WTC11 (cell line): ENCODE data around the gene CREBRF. TPM values are rescaled to one million over a fixed set of nuclear protein-coding genes. Genes with fewer than 3 reads are reported as not detected.

Source experiments
- ATAC-seq: fragments of 200-7000 bp; cut with Tn5 transposase; 2 replicates; pipeline ENCODE4 v1.10.0; 2021; ENCODE audit warnings: mild to moderate bottlenecking, moderate library complexity
- CTCF ChIA-PET: fragments of 300-600 bp; sonication (Branson Sonifier 250); formaldehyde crosslinking; loops from one replicate; lab custom pipeline; 2021; ENCODE audit warnings: antibody characterized with exemption; lab: Charles Lee
- POLR2A ChIA-PET: fragments of 350-600 bp; sonication (Branson Sonifier 250); formaldehyde crosslinking; loops from one replicate; lab custom pipeline; 2021; ENCODE audit warnings: antibody characterized with exemption; lab: Charles Lee
- DNase-seq: peaks from one replicate; pipeline ENCODE4 v3.0.0; 2021; ENCODE audit warnings: low spot score
- H3K27ac Mint-ChIP-seq: 2 replicates; pipeline ENCODE4 v1.8.0; 2021; ENCODE audit warnings: mixed read lengths
- H3K27me3 Mint-ChIP-seq: 2 replicates; pipeline ENCODE4 v1.8.0; 2021; ENCODE audit warnings: low read depth, mild to moderate bottlenecking, moderate library complexity, mixed read lengths
- H3K36me3 Mint-ChIP-seq: 2 replicates; pipeline ENCODE4 v1.8.0; 2021; ENCODE audit warnings: mixed read lengths
- H3K4me1 Mint-ChIP-seq: 2 replicates; pipeline ENCODE4 v1.8.0; 2022; ENCODE audit warnings: mixed read lengths
- H3K4me3 Mint-ChIP-seq: 2 replicates; pipeline ENCODE4 v1.8.0; 2021; ENCODE audit warnings: mild to moderate bottlenecking, moderate library complexity, mixed read lengths
- H3K9me3 Mint-ChIP-seq: 2 replicates; pipeline ENCODE4 v1.8.0; 2021; ENCODE audit warnings: mixed read lengths
- ATF1 ChIP-seq: sonication (generic); formaldehyde crosslinking; IDR thresholded peaks from 2 replicates; pipeline ENCODE4 v1.8.1; 2023; ENCODE audit warnings: mild to moderate bottlenecking, moderate library complexity, missing genetic modification reagents
- CBFB ChIP-seq: sonication (generic); formaldehyde crosslinking; IDR thresholded peaks from 2 replicates; pipeline ENCODE4 v1.8.1; 2022; ENCODE audit warnings: mild to moderate bottlenecking, low read depth, missing genetic modification reagents
- ELF4 ChIP-seq: sonication (generic); formaldehyde crosslinking; IDR thresholded peaks from 2 replicates; pipeline ENCODE4 v1.8.1; 2022; ENCODE audit warnings: low read depth, mild to moderate bottlenecking, moderate library complexity, missing genetic modification reagents
- FOXP1 ChIP-seq: sonication (generic); formaldehyde crosslinking; IDR thresholded peaks from 2 replicates; pipeline ENCODE4 v1.8.0; 2022; ENCODE audit warnings: missing genetic modification reagents, mild to moderate bottlenecking, moderate library complexity, borderline replicate concordance
- SMAD4 ChIP-seq: sonication (generic); formaldehyde crosslinking; IDR thresholded peaks from 2 replicates; pipeline ENCODE4 v1.8.0; 2022; ENCODE audit warnings: mild to moderate bottlenecking, missing genetic modification reagents
- TCF7 ChIP-seq: sonication (generic); formaldehyde crosslinking; IDR thresholded peaks from 2 replicates; pipeline ENCODE4 v1.8.0; 2022; ENCODE audit warnings: mild to moderate bottlenecking, low read depth, missing genetic modification reagents, moderate library complexity
- TEAD1 ChIP-seq: sonication (generic); formaldehyde crosslinking; IDR thresholded peaks from 2 replicates; pipeline ENCODE4 v1.8.0; 2022; ENCODE audit warnings: mild to moderate bottlenecking, missing genetic modification reagents
- ZNF121 ChIP-seq: sonication (generic); formaldehyde crosslinking; IDR thresholded peaks from 2 replicates; pipeline ENCODE4 v1.8.0; 2023; ENCODE audit warnings: missing genetic modification reagents
- ZNF138 ChIP-seq: sonication (generic); formaldehyde crosslinking; conservative IDR thresholded peaks from 2 replicates; pipeline ENCODE4 v1.8.1; 2022; ENCODE audit warnings: mild to moderate bottlenecking, moderate library complexity, missing genetic modification reagents
- total RNA-seq: library from RNA; stranded (reverse); gene quantifications from 3 replicates; pipeline ENCODE4 v1.2.3, GENCODE V29; 2021
- TF ChIP-seq, protein P1 (sequence below): sonication (generic); formaldehyde crosslinking; IDR thresholded peaks from 2 replicates; pipeline ENCODE4 v1.8.1; 2022; ENCODE audit warnings: mild to moderate bottlenecking, moderate library complexity, missing genetic modification reagents
- TF ChIP-seq, protein P2 (sequence below): fragments of 250-450 bp; sonication (Bioruptor Pico); IDR thresholded peaks from 2 replicates; pipeline ENCODE4 v1.9.0; 2021; ENCODE audit warnings: mild to moderate bottlenecking
- TF ChIP-seq, protein P3 (sequence below): sonication (generic); formaldehyde crosslinking; conservative IDR thresholded peaks from 2 replicates; pipeline ENCODE4 v1.8.1; 2023; ENCODE audit warnings: mild to moderate bottlenecking, low read depth, missing genetic modification reagents, moderate library complexity
- TF ChIP-seq, protein P4 (sequence below): sonication (generic); formaldehyde crosslinking; IDR thresholded peaks from 2 replicates; pipeline ENCODE4 v1.8.1; 2022; ENCODE audit warnings: missing genetic modification reagents, borderline replicate concordance
- TF ChIP-seq, protein P5 (sequence below): fragments of 250-450 bp; sonication (Bioruptor Pico); IDR thresholded peaks from 2 replicates; pipeline ENCODE4 v1.9.0; 2021; ENCODE audit warnings: mild to moderate bottlenecking, borderline replicate concordance
- TF ChIP-seq, protein P6 (sequence below): sonication (generic); formaldehyde crosslinking; IDR thresholded peaks from 2 replicates; pipeline ENCODE4 v1.8.1; 2023; ENCODE audit warnings: mild to moderate bottlenecking, moderate library complexity, missing genetic modification reagents
- TF ChIP-seq, protein P7 (sequence below): sonication (generic); formaldehyde crosslinking; IDR thresholded peaks from 2 replicates; pipeline ENCODE4 v1.8.1; 2023; ENCODE audit warnings: mild to moderate bottlenecking, missing genetic modification reagents
- TF ChIP-seq, protein P8 (sequence below): fragments of 250-450 bp; sonication (Bioruptor Pico); conservative IDR thresholded peaks from 2 replicates; pipeline ENCODE4 v1.9.0; 2021; ENCODE audit warnings: mild to moderate bottlenecking

The CREBRF gene
- total RNA-seq, 1 experiment from 2014 or later = 5.7 TPM

DNA sequence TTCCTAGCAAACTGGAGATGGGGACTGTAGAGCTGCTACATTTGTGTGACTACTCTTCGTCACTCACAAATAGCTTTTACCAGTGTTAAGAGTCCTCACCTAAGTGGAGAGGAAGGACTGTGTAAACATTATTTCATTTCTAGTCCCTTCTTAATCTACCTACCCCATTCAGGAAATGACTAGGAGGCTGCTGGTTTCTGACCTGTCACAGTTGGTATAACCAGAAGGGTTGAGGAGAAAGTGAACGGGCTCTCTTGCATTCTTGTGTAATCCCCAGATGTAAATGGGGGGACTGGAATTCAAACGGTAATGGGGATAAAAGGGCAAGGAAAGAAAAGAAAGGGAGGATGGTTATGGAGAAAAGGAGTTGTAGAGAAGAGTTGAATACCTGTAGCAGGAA is 52.8 kb downstream of the CREBRF start:
- Mint-ChIP-seq H3K9me3 (no peaks in the 10 kb centered on the region), H3K36me3 (no peaks in the 10 kb centered on the region), H3K27me3 (no peaks in the 10 kb centered on the region), H3K4me3 (no peak overlapping the region), H3K27ac (no peak overlapping the region), H3K4me1 (peaks cover 10% of the 10 kb centered on the region)
- ATAC-seq = peak; percentile 60
- CTCF ChIA-PET = interaction anchor here (0.6 to 1.2 kb wide), 3 partner anchors 98 to 185 kb away, joined by 3 to 4 read pairs (median 3); no protein-coding TSS in a partner anchor
- POLR2A ChIA-PET = no interaction called here
- no peak for TF ChIP-seq ATF1
- TF ChIP-seq, protein P1, sequence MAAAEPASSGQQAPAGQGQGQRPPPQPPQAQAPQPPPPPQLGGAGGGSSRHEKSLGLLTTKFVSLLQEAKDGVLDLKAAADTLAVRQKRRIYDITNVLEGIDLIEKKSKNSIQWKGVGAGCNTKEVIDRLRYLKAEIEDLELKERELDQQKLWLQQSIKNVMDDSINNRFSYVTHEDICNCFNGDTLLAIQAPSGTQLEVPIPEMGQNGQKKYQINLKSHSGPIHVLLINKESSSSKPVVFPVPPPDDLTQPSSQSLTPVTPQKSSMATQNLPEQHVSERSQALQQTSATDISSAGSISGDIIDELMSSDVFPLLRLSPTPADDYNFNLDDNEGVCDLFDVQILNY (CRISPR knock-in tag) = no peak
- TF ChIP-seq ELF4 = no peak
- no peak for TF ChIP-seq CBFB (CRISPR knock-in tag)
- TF ChIP-seq, protein P2, sequence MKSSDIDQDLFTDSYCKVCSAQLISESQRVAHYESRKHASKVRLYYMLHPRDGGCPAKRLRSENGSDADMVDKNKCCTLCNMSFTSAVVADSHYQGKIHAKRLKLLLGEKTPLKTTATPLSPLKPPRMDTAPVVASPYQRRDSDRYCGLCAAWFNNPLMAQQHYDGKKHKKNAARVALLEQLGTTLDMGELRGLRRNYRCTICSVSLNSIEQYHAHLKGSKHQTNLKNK = no peak
- no peak for DNase-seq

DNA sequence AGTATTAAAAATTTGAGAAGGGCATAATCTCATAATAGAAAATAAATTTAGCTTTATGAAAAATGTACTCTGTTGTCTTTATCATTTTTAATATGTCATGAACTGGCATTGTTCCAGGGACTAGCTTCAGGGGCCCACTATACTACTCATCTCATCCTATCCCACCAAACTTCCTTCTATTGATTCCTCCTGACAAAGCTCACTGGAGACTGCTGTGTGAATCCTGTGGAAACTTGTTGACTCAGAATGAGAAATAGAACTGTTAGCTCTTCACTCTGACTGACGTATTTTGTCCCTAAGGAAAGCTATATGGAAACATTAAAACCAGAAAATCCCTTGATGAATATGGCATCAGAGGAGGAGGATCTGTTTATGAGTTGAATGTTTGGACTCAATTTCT is 58.4 kb downstream of the CREBRF start:
- no peak for ATAC-seq
- H3K27me3 Mint-ChIP-seq = no peaks in the 10 kb centered on the region
- ChIA-PET POLR2A (no interaction called here), CTCF (interaction anchor here (1.1 kb wide), 1 partner anchor 23 kb away, joined by 3 read pairs; no protein-coding TSS in a partner anchor)
- H3K4me1 Mint-ChIP-seq = peaks cover 3% of the 10 kb centered on the region
- H3K4me3 Mint-ChIP-seq = no peak overlapping the region
- DNase-seq = no peak
- peaks cover 2% of the 10 kb centered on the region for H3K9me3 Mint-ChIP-seq
- no peak overlapping the region for H3K27ac Mint-ChIP-seq
- H3K36me3 Mint-ChIP-seq = no peaks in the 10 kb centered on the region
- TF ChIP-seq ZNF121 (CRISPR knock-in tag) (no peak), ZNF138 (CRISPR knock-in tag) (no peak), CBFB (CRISPR knock-in tag) (no peak), SMAD4 (CRISPR knock-in tag) (no peak), TEAD1 (no peak), FOXP1 (CRISPR knock-in tag) (no peak), TCF7 (CRISPR knock-in tag) (no peak)
- TF ChIP-seq, protein P3, sequence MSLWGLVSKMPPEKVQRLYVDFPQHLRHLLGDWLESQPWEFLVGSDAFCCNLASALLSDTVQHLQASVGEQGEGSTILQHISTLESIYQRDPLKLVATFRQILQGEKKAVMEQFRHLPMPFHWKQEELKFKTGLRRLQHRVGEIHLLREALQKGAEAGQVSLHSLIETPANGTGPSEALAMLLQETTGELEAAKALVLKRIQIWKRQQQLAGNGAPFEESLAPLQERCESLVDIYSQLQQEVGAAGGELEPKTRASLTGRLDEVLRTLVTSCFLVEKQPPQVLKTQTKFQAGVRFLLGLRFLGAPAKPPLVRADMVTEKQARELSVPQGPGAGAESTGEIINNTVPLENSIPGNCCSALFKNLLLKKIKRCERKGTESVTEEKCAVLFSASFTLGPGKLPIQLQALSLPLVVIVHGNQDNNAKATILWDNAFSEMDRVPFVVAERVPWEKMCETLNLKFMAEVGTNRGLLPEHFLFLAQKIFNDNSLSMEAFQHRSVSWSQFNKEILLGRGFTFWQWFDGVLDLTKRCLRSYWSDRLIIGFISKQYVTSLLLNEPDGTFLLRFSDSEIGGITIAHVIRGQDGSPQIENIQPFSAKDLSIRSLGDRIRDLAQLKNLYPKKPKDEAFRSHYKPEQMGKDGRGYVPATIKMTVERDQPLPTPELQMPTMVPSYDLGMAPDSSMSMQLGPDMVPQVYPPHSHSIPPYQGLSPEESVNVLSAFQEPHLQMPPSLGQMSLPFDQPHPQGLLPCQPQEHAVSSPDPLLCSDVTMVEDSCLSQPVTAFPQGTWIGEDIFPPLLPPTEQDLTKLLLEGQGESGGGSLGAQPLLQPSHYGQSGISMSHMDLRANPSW (CRISPR knock-in tag) = no peak
- TF ChIP-seq, protein P4, sequence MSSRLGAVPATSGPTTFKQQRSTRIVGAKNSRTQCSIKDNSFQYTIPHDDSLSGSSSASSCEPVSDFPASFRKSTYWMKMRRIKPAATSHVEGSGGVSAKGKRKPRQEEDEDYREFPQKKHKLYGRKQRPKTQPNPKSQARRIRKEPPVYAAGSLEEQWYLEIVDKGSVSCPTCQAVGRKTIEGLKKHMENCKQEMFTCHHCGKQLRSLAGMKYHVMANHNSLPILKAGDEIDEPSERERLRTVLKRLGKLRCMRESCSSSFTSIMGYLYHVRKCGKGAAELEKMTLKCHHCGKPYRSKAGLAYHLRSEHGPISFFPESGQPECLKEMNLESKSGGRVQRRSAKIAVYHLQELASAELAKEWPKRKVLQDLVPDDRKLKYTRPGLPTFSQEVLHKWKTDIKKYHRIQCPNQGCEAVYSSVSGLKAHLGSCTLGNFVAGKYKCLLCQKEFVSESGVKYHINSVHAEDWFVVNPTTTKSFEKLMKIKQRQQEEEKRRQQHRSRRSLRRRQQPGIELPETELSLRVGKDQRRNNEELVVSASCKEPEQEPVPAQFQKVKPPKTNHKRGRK (CRISPR knock-in tag) = no peak
- TF ChIP-seq, protein P5, sequence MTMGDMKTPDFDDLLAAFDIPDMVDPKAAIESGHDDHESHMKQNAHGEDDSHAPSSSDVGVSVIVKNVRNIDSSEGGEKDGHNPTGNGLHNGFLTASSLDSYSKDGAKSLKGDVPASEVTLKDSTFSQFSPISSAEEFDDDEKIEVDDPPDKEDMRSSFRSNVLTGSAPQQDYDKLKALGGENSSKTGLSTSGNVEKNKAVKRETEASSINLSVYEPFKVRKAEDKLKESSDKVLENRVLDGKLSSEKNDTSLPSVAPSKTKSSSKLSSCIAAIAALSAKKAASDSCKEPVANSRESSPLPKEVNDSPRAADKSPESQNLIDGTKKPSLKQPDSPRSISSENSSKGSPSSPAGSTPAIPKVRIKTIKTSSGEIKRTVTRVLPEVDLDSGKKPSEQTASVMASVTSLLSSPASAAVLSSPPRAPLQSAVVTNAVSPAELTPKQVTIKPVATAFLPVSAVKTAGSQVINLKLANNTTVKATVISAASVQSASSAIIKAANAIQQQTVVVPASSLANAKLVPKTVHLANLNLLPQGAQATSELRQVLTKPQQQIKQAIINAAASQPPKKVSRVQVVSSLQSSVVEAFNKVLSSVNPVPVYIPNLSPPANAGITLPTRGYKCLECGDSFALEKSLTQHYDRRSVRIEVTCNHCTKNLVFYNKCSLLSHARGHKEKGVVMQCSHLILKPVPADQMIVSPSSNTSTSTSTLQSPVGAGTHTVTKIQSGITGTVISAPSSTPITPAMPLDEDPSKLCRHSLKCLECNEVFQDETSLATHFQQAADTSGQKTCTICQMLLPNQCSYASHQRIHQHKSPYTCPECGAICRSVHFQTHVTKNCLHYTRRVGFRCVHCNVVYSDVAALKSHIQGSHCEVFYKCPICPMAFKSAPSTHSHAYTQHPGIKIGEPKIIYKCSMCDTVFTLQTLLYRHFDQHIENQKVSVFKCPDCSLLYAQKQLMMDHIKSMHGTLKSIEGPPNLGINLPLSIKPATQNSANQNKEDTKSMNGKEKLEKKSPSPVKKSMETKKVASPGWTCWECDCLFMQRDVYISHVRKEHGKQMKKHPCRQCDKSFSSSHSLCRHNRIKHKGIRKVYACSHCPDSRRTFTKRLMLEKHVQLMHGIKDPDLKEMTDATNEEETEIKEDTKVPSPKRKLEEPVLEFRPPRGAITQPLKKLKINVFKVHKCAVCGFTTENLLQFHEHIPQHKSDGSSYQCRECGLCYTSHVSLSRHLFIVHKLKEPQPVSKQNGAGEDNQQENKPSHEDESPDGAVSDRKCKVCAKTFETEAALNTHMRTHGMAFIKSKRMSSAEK (CRISPR knock-in tag) = no peak
- TF ChIP-seq, protein P6, sequence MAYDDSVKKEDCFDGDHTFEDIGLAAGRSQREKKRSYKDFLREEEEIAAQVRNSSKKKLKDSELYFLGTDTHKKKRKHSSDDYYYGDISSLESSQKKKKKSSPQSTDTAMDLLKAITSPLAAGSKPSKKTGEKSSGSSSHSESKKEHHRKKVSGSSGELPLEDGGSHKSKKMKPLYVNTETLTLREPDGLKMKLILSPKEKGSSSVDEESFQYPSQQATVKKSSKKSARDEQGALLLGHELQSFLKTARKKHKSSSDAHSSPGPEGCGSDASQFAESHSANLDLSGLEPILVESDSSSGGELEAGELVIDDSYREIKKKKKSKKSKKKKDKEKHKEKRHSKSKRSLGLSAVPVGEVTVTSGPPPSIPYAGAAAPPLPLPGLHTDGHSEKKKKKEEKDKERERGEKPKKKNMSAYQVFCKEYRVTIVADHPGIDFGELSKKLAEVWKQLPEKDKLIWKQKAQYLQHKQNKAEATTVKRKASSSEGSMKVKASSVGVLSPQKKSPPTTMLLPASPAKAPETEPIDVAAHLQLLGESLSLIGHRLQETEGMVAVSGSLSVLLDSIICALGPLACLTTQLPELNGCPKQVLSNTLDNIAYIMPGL = no peak
- TF ChIP-seq, protein P2 = no peak
- TF ChIP-seq, protein P7, sequence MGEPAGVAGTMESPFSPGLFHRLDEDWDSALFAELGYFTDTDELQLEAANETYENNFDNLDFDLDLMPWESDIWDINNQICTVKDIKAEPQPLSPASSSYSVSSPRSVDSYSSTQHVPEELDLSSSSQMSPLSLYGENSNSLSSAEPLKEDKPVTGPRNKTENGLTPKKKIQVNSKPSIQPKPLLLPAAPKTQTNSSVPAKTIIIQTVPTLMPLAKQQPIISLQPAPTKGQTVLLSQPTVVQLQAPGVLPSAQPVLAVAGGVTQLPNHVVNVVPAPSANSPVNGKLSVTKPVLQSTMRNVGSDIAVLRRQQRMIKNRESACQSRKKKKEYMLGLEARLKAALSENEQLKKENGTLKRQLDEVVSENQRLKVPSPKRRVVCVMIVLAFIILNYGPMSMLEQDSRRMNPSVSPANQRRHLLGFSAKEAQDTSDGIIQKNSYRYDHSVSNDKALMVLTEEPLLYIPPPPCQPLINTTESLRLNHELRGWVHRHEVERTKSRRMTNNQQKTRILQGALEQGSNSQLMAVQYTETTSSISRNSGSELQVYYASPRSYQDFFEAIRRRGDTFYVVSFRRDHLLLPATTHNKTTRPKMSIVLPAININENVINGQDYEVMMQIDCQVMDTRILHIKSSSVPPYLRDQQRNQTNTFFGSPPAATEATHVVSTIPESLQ (CRISPR knock-in tag) = no peak
- TF ChIP-seq, protein P8, sequence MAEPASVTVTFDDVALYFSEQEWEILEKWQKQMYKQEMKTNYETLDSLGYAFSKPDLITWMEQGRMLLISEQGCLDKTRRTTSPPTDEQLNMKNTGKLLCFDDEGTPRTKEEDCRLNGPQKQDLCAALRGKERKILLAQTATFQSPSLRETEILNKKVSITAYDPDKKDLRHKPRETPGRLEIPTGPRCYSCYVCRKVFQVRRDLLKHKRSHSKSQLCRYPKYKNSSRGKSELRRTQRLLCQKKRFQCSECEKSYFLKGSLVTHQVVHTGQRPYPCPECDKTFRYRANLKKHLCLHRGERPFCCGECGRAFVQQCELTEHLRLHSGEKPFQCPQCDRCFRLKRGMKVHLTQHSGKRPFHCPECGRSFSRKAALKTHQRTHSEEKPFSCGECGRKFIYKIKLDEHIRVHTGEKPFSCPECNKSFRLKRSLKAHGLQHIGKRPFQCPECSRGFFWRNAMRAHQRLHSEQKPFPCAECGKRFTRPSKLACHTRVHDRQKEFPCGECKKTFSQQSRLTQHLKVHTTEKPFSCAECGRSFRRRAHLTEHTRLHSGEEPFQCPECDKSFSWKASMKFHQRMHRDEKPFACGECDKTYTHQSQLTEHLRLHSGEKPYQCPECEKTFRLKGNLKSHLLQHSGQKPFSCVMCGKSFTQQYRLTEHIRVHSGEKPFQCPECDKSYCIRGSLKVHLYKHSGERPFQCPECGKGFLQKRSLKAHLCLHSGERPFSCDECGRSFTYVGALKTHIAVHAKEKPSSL (CRISPR knock-in tag) = no peak
